ENCODE results near the gene HSPB7.
"Not testable (repeated sequence)": the region's sequence is repeated elsewhere in the genome, so short reads cannot be mapped to it uniquely, and the experiment has no call there.

The HSPB7 gene

GRCh38 chr1:16006552-16007485 is 11.0 kb downstream of the HSPB7 start:
- no peak for DNase-seq (ENCODE audit: low read depth in 2 of 2)

GRCh38 chr1:16006010-16006409 is 11.8 kb downstream of the HSPB7 start:
- no peak for DNase-seq (ENCODE audit: low read depth in 2 of 2)

GRCh38 chr1:16005597-16005996 is 12.2 kb downstream of the HSPB7 start:
- DNase-seq (ENCODE audit: low read depth in 2 of 2): no peak

GRCh38 chr1:16001274-16001673 is 16.6 kb downstream of the HSPB7 start:
- DNase-seq (ENCODE audit: low read depth in 2 of 2): not testable (repeated sequence)

- DNase-seq (ENCODE audit: low read depth in 2 of 2): no peak
These were observed 18.9 kb downstream of the HSPB7 start for GRCh38 chr1:15998929-15999328.

GRCh38 chr1:15997637-15998280 is 20.1 kb downstream of the HSPB7 start:
- no peak for DNase-seq (ENCODE audit: low read depth in 2 of 2)

- DNase-seq (ENCODE audit: low read depth in 2 of 2): no peak
These were observed 20.7 kb downstream of the HSPB7 start for GRCh38 chr1:15997076-15997585.

GRCh38 chr1:15994590-15995351 is 23.1 kb downstream of the HSPB7 start:
- DNase-seq (ENCODE audit: low read depth in 2 of 2): no peak

GRCh38 chr1:15994081-15994480 is 23.8 kb downstream of the HSPB7 start:
- DNase-seq (ENCODE audit: low read depth in 2 of 2): no peak

GRCh38 chr1:15993666-15994065 is 24.2 kb downstream of the HSPB7 start:
- DNase-seq (ENCODE audit: low read depth in 2 of 2): no peak

- no peak for DNase-seq (ENCODE audit: low read depth in 2 of 2)
These were observed 25.0 kb downstream of the HSPB7 start for GRCh38 chr1:15992582-15993500.

GRCh38 chr1:15992187-15992553 is 25.7 kb downstream of the HSPB7 start:
- DNase-seq (ENCODE audit: low read depth in 2 of 2): no peak

GRCh38 chr1:15991427-15992186 is 26.2 kb downstream of the HSPB7 start:
- DNase-seq (ENCODE audit: low read depth in 2 of 2): no peak

GRCh38 chr1:15989776-15990175 is 28.1 kb downstream of the HSPB7 start:
- no peak for DNase-seq (ENCODE audit: low read depth in 2 of 2)

- DNase-seq (ENCODE audit: low read depth in 2 of 2): no peak
These were observed 28.7 kb downstream of the HSPB7 start for GRCh38 chr1:15988856-15989736.

GRCh38 chr1:15985611-15986297 is 32.1 kb downstream of the HSPB7 start:
- no peak for DNase-seq (ENCODE audit: low read depth in 2 of 2)

GRCh38 chr1:15983275-15983674 is 34.6 kb downstream of the HSPB7 start:
- DNase-seq (ENCODE audit: low read depth in 2 of 2): no peak

- DNase-seq (ENCODE audit: low read depth in 2 of 2): no peak
These were observed 36.2 kb downstream of the HSPB7 start for GRCh38 chr1:15981679-15982078.

GRCh38 chr1:15977947-15978346 is 39.9 kb downstream of the HSPB7 start:
- DNase-seq (ENCODE audit: low read depth in 2 of 2): not testable (repeated sequence)

All from activated CD8-positive, alpha-beta memory T cell treated with anti-CD3 and anti-CD28 coated beads for 4 hours (primary cell).